Mucosa of gallbladder (tissue), 1 donor: ENCODE results near the gene IQGAP3. TPM values are rescaled to one million over a fixed set of nuclear protein-coding genes. Genes with fewer than 3 reads are reported as not detected.

Experiments
- DNase-seq: peaks from one replicate; pipeline ENCODE4 v3.0.0-alpha.2; 2020; ENCODE audit warnings: low spot score
- total RNA-seq: library from RNA; stranded (reverse); gene quantifications from one replicate; pipeline ENCODE4 v1.2.1, GENCODE V29; 2021
- donor health status: DM: no; HTN: no; CAD: no.

The IQGAP3 gene
- total RNA-seq, 1 donor from 2014 or later: 2.5 TPM

DNA sequence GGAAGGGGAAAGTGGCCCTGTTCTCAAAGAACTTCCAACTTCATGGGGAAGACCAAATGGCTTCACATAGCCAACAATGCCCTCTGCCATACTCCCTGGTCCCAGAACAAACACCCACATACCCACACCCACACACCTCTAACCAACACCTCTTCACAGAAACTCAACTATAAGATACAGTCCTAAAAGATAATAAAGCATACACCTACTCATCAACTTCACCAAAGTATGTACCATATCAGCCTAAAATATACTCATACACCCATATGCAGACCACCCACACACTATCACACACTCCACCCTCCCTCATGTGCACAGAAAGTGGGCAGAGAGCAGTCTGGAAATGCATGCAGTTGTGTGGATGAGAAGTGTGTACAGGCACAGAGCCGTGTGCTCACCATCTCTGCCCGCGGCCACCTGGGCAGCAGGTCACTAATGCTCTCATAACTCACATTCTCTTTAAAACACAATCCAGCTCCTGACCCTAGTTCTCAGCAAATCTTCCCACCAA is 27.7 kb downstream of the IQGAP3 start:
- DNase-seq: no peak

GRCh38 chr1:156543066-156543465 is 29.3 kb downstream of the IQGAP3 start:
- DNase-seq: no peak

DNA sequence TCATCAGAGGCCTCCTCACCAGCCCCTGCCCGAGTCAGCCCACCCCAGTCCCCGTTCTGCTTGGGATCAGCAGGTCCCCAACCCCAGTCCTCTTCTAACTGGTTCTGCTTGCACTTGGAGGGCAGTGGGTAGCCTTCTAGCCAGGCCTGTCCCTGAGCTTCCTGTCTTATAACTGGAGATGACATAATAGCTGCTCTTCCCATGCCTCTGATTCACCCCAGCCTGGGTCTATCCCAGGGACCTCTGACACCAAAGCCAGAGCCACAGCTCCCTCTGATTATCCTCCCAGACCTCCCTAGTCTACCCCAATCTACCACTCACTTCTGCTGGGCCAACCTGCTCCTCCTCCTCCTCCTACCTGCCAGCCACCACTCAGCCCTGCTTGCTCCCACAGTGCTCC is 31.4 kb downstream of the IQGAP3 start:
- DNase-seq: no peak

DNA sequence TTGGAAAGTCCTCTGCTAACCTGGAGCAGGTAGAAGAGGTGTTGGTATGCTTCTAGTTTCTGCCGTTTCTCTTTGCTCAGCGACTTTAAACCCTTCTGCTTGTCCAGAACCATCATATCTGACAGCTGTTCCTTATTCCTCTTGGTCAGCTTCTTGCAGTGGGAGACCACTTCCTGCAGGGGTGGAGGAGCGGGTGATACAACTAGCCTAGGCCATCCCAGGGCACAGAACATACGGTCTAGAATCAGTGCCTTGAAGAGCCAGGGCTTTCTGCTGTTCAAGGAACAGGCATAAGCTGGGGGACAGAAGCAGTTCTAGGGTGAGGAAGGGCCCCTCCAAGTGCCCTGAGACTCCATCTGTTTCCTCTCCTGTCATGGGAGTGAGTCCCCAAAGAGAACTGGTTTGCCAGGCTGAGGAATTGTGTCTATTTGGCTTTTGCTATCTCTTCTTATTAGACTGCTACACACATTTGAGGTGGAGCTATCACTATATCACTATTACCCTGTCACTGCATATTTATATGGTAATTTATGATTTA is 32.5 kb downstream of the IQGAP3 start:
- no peak for DNase-seq

- no peak for DNase-seq
Observed at GRCh38 chr1:156538711-156539440, 33.5 kb downstream of the IQGAP3 start.

- no peak for DNase-seq
Observed at GRCh38 chr1:156537027-156537426, 35.3 kb downstream of the IQGAP3 start.

DNA sequence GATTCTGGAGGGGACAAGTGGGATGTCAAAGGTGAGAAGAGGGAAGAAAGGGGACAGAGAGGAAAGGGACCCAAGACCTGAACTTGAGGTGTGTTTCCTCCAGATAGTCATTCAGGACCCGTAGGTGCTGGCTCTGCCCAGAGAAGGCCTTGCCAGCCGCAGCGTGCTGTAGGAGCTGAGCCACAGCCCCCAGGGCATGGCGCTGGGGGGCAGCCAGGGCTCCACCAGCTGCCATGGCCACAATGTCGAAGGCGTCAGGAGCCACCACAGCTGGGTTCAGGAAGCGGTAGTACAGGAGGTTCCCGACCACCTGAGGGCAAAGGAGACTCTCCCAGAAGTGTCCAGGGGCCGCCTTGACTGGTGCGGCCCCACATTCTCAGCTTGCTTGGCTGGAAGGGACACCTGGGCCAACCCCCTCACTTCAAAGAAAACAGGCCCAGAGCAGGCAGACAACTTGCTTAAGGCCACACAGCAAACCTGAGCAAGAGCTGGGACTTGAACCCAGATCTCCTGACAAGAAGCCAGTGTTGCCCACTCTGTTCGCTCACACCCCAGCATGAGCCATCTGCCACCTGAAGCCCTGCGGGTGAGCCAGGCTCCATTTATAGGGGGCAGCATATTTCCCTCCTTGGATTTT is 37.8 kb downstream of the IQGAP3 start:
- no peak for DNase-seq

- DNase-seq: no peak
Observed at GRCh38 chr1:156533568-156534220, 38.7 kb downstream of the IQGAP3 start.

DNA sequence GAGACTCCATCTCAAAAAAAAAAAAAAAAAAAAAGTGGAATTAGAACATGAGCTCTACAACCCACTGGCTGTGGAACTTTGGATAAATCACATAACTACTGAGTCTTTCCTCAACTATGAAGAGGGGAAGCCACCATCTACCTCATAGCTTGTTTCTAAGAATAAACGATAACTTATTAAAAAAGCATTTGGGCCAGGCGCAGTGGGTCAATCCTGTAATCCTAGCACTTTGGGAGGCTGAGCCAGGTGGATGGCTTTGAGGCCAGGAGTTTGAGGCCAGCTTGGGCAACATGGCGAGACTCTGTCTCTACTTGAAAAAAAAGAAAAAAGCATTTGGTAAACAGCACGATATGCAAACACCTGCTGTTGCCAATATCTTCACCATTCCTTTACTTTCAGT is 40.0 kb downstream of the IQGAP3 start:
- DNase-seq: no peak

DNA sequence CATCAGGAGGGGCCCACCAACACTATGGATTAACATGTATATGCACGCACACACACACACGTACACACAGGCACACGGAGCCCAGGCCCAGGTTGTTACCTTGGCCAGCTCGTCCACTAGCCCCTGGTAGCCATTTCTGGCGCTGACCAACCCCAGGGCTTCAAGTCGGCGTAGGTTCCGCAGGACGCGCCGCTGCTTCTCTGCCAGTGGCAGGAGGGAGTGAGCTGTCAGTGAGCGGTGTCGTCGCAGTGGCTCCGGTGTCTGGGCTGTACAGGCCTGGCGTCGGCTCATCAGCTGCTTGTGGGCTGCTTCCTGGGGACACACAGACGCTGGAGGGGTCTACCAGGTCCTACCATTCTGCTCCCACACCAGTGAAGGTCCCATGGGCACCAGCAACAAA is 42.4 kb downstream of the IQGAP3 start:
- DNase-seq: no peak

DNA sequence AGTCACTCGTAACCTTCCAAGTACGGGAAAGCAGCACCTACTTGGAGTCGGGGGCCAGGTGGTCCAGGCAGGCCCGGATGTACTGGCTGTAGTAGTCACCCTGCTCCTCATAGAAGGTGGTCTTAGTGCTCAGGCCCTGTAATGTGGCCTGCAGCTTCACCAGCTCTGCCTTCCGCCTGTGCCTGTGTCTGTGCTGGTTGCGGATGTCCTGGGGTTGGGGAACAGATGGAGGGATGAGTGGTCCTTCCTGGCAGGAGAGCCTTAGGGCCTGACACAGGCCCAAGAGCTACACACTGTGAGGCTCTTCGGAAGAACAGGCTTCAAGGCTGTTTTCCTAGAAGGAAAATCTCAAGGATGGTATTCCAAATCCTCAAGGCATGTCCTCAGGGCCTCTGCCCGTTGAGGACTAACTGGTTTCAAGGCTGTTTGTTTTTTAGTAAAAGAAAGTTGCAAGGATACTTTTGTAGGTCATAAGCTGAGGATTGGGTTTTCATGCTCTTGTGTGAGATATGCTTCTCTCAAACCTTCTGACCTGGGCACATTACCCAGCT is 43.4 kb downstream of the IQGAP3 start:
- DNase-seq: no peak

DNA sequence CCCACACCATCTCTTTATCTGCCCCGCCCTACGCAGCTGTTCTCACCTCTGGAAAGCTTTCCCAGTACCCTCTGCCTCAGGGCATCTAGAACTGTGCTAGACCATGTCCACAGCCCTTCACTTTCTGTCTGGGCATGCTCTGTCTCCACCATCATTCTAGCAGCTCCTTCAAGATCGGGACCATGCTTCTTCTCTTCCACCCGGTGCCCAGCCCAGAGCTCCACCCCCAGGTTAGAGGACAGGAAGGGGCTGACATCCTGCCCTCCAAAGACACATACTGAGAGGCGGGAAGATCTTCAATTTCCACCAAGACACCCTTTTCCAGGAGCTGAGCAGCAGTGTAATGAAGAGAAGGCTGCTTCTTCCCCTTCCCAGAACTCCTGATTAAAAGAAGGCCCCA is 44.1 kb downstream of the IQGAP3 start:
- DNase-seq: no peak

DNA sequence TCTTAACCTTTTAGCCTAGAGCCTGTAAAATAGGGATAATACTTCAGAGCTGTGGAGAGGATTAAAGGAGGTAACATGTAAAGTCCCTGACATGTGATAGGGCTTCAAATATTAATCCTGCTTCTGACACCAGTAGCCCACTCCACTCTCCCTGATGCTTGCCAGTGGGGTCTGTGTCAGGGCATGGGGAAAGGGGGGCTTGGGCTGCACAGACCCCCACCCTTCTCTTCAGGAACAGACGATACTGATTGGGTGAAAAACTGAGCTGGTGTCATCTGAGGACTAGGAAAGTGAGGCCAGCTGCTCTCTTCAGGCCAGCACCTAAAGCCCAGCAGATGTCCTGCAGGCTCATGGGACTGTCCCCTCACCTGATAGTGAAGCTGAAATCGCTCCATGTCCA is 44.8 kb downstream of the IQGAP3 start:
- no peak for DNase-seq

- no peak for DNase-seq
Observed at GRCh38 chr1:156525856-156526489, 46.4 kb downstream of the IQGAP3 start.

DNA sequence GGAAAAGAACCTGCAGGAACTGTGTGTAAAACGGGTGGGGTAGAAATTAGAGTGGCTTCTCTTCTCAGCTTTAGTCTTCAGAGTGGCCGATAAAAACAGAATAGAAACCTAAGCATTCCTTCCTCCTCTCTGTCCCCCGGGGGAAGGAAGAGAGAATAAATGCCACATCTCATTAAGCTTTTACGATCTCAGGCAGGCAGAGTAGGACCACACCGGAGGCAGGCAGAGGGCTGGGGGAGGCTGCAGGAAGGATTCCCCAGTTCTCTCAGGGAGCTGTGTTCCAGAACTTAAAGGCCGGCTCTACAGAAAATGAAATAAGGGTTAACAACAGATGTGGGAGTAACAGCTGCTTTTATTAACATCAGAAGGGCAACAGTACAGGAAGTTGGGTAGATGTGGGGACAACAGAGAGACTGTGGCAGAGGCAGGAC is 47.3 kb downstream of the IQGAP3 start:
- DNase-seq: no peak

DNA sequence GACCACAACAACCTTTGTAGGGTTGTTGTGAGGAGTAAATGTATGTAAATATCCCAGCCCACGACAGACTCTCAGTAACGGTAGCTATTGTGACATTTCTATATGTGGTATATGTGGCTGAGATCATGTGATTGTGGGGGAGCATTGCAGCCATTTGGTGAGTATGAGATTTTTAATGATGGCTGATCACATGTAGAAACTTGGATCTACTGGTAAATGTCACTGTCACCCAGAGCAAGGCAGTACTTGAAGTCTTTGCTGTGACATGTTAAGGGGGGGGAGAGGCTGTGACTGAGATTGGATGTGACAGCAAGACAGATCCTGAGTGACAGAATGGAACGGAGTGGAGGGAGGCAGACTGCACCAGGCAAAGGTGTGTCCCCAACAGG is 47.9 kb downstream of the IQGAP3 start:
- DNase-seq: no peak

GRCh38 chr1:156523801-156524480 is 48.4 kb downstream of the IQGAP3 start:
- no peak for DNase-seq

DNA sequence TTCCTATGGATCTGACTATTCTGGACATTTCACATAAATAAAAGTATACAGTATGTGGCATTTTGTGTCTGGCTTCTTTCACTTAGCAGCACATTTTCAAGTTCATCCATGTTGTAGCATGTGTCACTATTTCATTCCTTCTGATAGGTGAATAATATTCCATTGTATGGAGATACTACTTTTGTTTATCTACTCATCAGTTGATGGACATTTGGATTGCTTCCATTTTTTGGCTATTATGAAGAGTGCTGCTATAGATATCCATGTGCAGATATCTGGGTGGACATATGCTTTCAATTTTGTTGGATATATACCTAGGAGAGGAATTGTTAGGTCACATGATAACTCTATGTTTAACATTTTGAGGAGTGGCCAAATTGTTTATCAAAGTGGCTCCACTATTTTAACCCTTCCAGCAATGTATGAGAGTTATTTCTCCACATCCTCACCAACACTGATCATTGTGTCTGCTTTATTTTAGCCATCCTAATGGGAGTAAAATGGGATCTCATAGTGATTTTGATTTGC is 49.9 kb downstream of the IQGAP3 start:
- no peak for DNase-seq

GRCh38 chr1:156517748-156518147 is 54.6 kb downstream of the IQGAP3 start:
- no peak for DNase-seq

DNA sequence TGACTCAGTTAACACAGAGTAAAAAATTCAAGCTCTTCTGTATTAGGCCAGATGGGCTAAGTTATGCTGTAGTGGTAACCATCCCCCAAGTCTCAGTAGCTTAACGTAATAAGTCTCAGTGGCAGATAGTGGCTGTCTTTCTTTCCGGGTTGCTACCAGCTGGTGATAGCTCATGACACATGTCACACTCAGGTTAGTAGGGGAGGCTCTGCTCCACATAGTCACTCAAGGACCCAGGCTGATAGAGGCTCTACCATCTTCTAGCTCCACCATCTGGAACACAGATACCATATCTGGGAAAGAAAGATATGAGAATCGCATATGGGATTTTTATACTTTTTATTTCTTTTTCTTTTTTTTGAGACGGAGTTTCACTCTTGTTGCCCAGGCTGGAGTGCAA is 55.5 kb downstream of the IQGAP3 start:
- DNase-seq: no peak

DNA sequence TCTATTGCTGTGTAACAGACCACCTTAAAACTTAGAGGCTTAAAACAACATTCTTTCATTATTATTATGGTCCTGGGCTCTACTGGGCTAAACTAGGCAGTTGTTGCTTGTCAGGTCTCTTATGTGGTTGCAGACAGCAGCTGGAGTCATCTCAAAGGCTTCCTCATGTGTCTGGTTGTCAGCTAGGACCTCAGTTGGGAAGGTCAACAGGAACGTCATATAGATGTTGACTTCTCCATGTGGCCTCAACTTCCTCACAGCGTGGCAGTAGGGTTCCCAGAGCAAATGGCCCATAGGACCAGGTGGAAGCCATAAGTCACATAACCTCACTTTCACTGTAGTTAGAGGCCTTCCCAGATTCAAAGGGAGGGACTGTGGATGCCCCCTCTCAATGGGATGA is 56.4 kb downstream of the IQGAP3 start:
- no peak for DNase-seq
